ENCODE data around the gene FOXJ3.
A peak's percentile ranks its signal among the peaks of the same experiment; 100 is the strongest.

Gene FOXJ3

GRCh38 chr1:42335050-42335808 lies at the start of gene FOXJ3:
TSS of gene FOXJ3 (minus strand) at chr1:42335235. CDS start at chr1:42311093, 24,142 bp downstream.
- Mint-ChIP-seq H3K27ac (peak within 1 kb of the TSS; percentile 98), H3K27me3 (no peaks in the 10 kb centered on the region), H3K9me3 (no peaks in the 10 kb centered on the region), H3K36me3 (peaks cover 2 to 6% of the 10 kb centered on the region in 2 donors), H3K4me3 (peak within 1 kb of the TSS; percentile 96 to 97), H3K4me1 (peaks cover 30 to 45% of the 10 kb centered on the region in 2 donors)
- DNase-seq (peak; percentile 89), ATAC-seq (replicated peaks) (peak; percentile 87 to 93)

GRCh38 chr1:42381280-42381673 lies 46.2 kb upstream of the FOXJ3 start:
- ATAC-seq (replicated peaks): no peak
- no peaks in the 10 kb centered on the region for H3K36me3 Mint-ChIP-seq
- peaks cover 20 to 47% of the 10 kb centered on the region in 2 donors for H3K27me3 Mint-ChIP-seq
- no peak overlapping the region for H3K27ac Mint-ChIP-seq
- no peaks in the 10 kb centered on the region for H3K9me3 Mint-ChIP-seq
- peak overlapping the region; percentile 78 to 80 for H3K4me3 Mint-ChIP-seq
- peaks cover 4 to 8% of the 10 kb centered on the region in 2 donors for H3K4me1 Mint-ChIP-seq
- no peak for DNase-seq

- ATAC-seq (replicated peaks) (peak; percentile 90 to 92), DNase-seq (peak; percentile 24)
- Mint-ChIP-seq H3K4me1 (peaks cover 4 to 8% of the 10 kb centered on the region in 2 donors), H3K9me3 (no peaks in the 10 kb centered on the region), H3K4me3 (peak within 1 kb of the TSS; percentile 78 to 80), H3K27ac (peak within 1 kb of the TSS; percentile 66), H3K27me3 (peaks cover 20 to 47% of the 10 kb centered on the region in 2 donors), H3K36me3 (no peaks in the 10 kb centered on the region)
Measured at GRCh38 chr1:42380586-42381279, 45.7 kb upstream of the FOXJ3 start, which contains the start of gene RIMKLA. TSS of gene RIMKLA (plus strand) at chr1:42380792. CDS start at chr1:42380935, 143 bp downstream.

- ATAC-seq (replicated peaks): peak; percentile 67 to 68
- Mint-ChIP-seq H3K27ac (no peak overlapping the region), H3K4me1 (peaks cover 4 to 8% of the 10 kb centered on the region in 2 donors), H3K36me3 (no peaks in the 10 kb centered on the region), H3K27me3 (peaks cover 20 to 46% of the 10 kb centered on the region in 2 donors), H3K9me3 (no peaks in the 10 kb centered on the region), H3K4me3 (peak overlapping the region; percentile 66 to 73)
- DNase-seq: no peak
Measured at GRCh38 chr1:42379794-42380585, 45.0 kb upstream of the FOXJ3 start.

- no peak overlapping the region for H3K27ac Mint-ChIP-seq
- no peak overlapping the region for H3K4me3 Mint-ChIP-seq
- peaks cover 34 to 37% of the 10 kb centered on the region in 2 donors for H3K27me3 Mint-ChIP-seq
- H3K36me3 Mint-ChIP-seq: no peaks in the 10 kb centered on the region
- ATAC-seq (replicated peaks) (no peak), DNase-seq (no peak)
- no peaks in the 10 kb centered on the region for H3K4me1 Mint-ChIP-seq
- H3K9me3 Mint-ChIP-seq: no peaks in the 10 kb centered on the region
Measured at GRCh38 chr1:42372796-42373195, 37.8 kb upstream of the FOXJ3 start.

- ATAC-seq (replicated peaks): no peak
Measured at GRCh38 chr1:42370876-42371549, 36.0 kb upstream of the FOXJ3 start.

GRCh38 chr1:42369471-42369870 lies 34.4 kb upstream of the FOXJ3 start:
- Mint-ChIP-seq H3K9me3 (no peaks in the 10 kb centered on the region), H3K4me1 (no peaks in the 10 kb centered on the region), H3K27ac (no peak overlapping the region), H3K27me3 (peaks cover 28 to 31% of the 10 kb centered on the region in 2 donors), H3K36me3 (no peaks in the 10 kb centered on the region), H3K4me3 (no peak overlapping the region)
- ATAC-seq (replicated peaks) (no peak), DNase-seq (no peak)

More at GRCh38 chr1:42370876-42371549, 36.0 kb upstream of the FOXJ3 start:
- Mint-ChIP-seq H3K27ac (no peak overlapping the region), H3K4me1 (no peaks in the 10 kb centered on the region), H3K36me3 (no peaks in the 10 kb centered on the region), H3K9me3 (no peaks in the 10 kb centered on the region), H3K27me3 (peaks cover 28 to 31% of the 10 kb centered on the region in 2 donors), H3K4me3 (no peak overlapping the region)
- DNase-seq: no peak

GRCh38 chr1:42368096-42368795 lies 33.2 kb upstream of the FOXJ3 start:
- Mint-ChIP-seq H3K4me3 (no peak overlapping the region), H3K27ac (no peak overlapping the region), H3K9me3 (no peaks in the 10 kb centered on the region), H3K4me1 (peaks cover 0 to 6% of the 10 kb centered on the region in 2 donors), H3K36me3 (no peaks in the 10 kb centered on the region), H3K27me3 (peaks cover 28 to 31% of the 10 kb centered on the region in 2 donors)
- ATAC-seq (replicated peaks) (no peak), DNase-seq (no peak)

GRCh38 chr1:42365118-42365517 lies 30.1 kb upstream of the FOXJ3 start:
- no peak overlapping the region for H3K4me3 Mint-ChIP-seq
- H3K36me3 Mint-ChIP-seq: no peaks in the 10 kb centered on the region
- DNase-seq (no peak), ATAC-seq (replicated peaks) (no peak)
- peaks cover 4% of the 10 kb centered on the region in 2 donors for H3K9me3 Mint-ChIP-seq
- peaks cover under 1 to 14% of the 10 kb centered on the region in 2 donors for H3K4me1 Mint-ChIP-seq
- H3K27ac Mint-ChIP-seq: no peak overlapping the region
- H3K27me3 Mint-ChIP-seq: peaks cover 24 to 28% of the 10 kb centered on the region in 2 donors

- no peaks in the 10 kb centered on the region for H3K36me3 Mint-ChIP-seq
- no peak for DNase-seq
- H3K9me3 Mint-ChIP-seq: peaks cover 4% of the 10 kb centered on the region in 2 donors
- peaks cover 25 to 33% of the 10 kb centered on the region in 2 donors for H3K27me3 Mint-ChIP-seq
- no peak for ATAC-seq (replicated peaks)
- no peak overlapping the region for H3K27ac Mint-ChIP-seq
- H3K4me3 Mint-ChIP-seq: no peak overlapping the region
- peaks cover 6 to 19% of the 10 kb centered on the region in 2 donors for H3K4me1 Mint-ChIP-seq
Measured at GRCh38 chr1:42364542-42364941, 29.5 kb upstream of the FOXJ3 start.

GRCh38 chr1:42364089-42364488 lies 29.1 kb upstream of the FOXJ3 start:
- H3K27ac Mint-ChIP-seq: no peak overlapping the region
- DNase-seq (no peak), ATAC-seq (replicated peaks) (no peak)
- H3K4me1 Mint-ChIP-seq: peaks cover 8 to 24% of the 10 kb centered on the region in 2 donors
- H3K36me3 Mint-ChIP-seq: no peaks in the 10 kb centered on the region
- peaks cover 4% of the 10 kb centered on the region in 2 donors for H3K9me3 Mint-ChIP-seq
- H3K27me3 Mint-ChIP-seq: peaks cover 27 to 34% of the 10 kb centered on the region in 2 donors
- no peak overlapping the region for H3K4me3 Mint-ChIP-seq

- DNase-seq (no peak), ATAC-seq (replicated peaks) (no peak)
- Mint-ChIP-seq H3K27ac (peak overlapping the region; percentile 10), H3K4me1 (peaks cover 15 to 40% of the 10 kb centered on the region in 2 donors), H3K36me3 (no peaks in the 10 kb centered on the region), H3K4me3 (peak overlapping the region in 1 of 2 donors; percentile 39), H3K27me3 (peaks cover 14 to 19% of the 10 kb centered on the region in 2 donors), H3K9me3 (peaks cover 4% of the 10 kb centered on the region in 2 donors)
Measured at GRCh38 chr1:42359466-42359865, 24.4 kb upstream of the FOXJ3 start.

- ATAC-seq (replicated peaks): peak; percentile 93 to 94
- H3K27ac Mint-ChIP-seq: peak overlapping the region; percentile 59
Measured at GRCh38 chr1:42358791-42359190, 23.8 kb upstream of the FOXJ3 start.

More at GRCh38 chr1:42358791-42359190, 23.8 kb upstream of the FOXJ3 start:
- Mint-ChIP-seq H3K27me3 (peaks cover 14 to 19% of the 10 kb centered on the region in 2 donors), H3K9me3 (peaks cover 4% of the 10 kb centered on the region in 2 donors), H3K36me3 (no peaks in the 10 kb centered on the region), H3K4me3 (peak overlapping the region in 1 of 2 donors; percentile 20), H3K4me1 (peaks cover 15 to 40% of the 10 kb centered on the region in 2 donors)
- no peak for DNase-seq
